Endothelial cell of umbilical vein (primary cell): ENCODE data around the gene CDC45. TPM values are rescaled to one million over a fixed set of nuclear protein-coding genes. Genes with fewer than 3 reads are reported as not detected.

Experiments
- BruUV-seq: library from RNA; stranded (reverse); fragments of 400-500 nt; replicated peaks from 2 replicates; lab custom pipeline; 2021; lab: Mats Ljungman, UMichigan
- CTCF ChIA-PET: fragments of 300-600, 350-600 bp; sonication (Branson Sonifier 250); formaldehyde crosslinking; loops from one replicate; lab custom pipeline; 2021; ENCODE audit warnings: antibody characterized with exemption, inconsistent platforms; lab: Charles Lee
- POLR2A ChIA-PET: fragments of 300-600, 350-600 bp; sonication (Branson Sonifier 250); formaldehyde crosslinking; loops from one replicate; lab custom pipeline; 2021; ENCODE audit warnings: antibody characterized with exemption, inconsistent platforms; lab: Charles Lee
- DNase-seq: peaks from one replicate; pipeline ENCODE4 v3.0.0-alpha.2; 2011; ENCODE audit warnings: low read depth, low spot score
- FAIRE-seq: peaks from 2 replicates; lab custom pipeline; 2011; peaks lifted over from hg19 to GRCh38; lab: Jason Lieb, UNC
- H2AFZ ChIP-seq: 2 replicates; pipeline ENCODE4 v1.6.0; 2012; ENCODE audit warnings: low read depth, low read length, control low read depth, inconsistent platforms
- H3K27ac ChIP-seq: 2 replicates; pipeline ENCODE4 v1.5.1; 2011; ENCODE audit warnings: low read depth, mild to moderate bottlenecking, control low read depth, low read length, moderate library complexity; ENCODE audit not compliant: insufficient read depth
- H3K27me3 ChIP-seq, 2 experiments: 2 replicates each; pipeline versions ENCODE4 v1.6.0 to v1.6.1; 2011; ENCODE audit warnings: low read length in 2 of 2, mixed read lengths in 1 of 2; ENCODE audit not compliant: control insufficient read depth in 2 of 2, insufficient read depth in 2 of 2
- H3K36me3 ChIP-seq, 2 experiments: 2 replicates in 1 of 2; 3 replicates in 1 of 2; pipeline ENCODE4 v1.5.1; 2011; ENCODE audit warnings: low read length in 2 of 2, mild to moderate bottlenecking in 1 of 2, moderate library complexity in 1 of 2; ENCODE audit not compliant: control insufficient read depth in 2 of 2, insufficient read depth in 2 of 2; ENCODE audit errors: extremely low read depth in 1 of 2
- H3K4me1 ChIP-seq: 3 replicates; pipeline ENCODE4 v1.5.1; 2011; ENCODE audit warnings: mild to moderate bottlenecking, low read length; ENCODE audit not compliant: control insufficient read depth, insufficient read depth; ENCODE audit errors: extremely low read depth
- H3K4me2 ChIP-seq: 2 replicates; pipeline ENCODE4 v1.6.1; 2011; ENCODE audit warnings: low read length, control low read depth, mixed read lengths; ENCODE audit not compliant: insufficient read depth
- H3K4me3 ChIP-seq, 3 experiments: fragments of 200-600 bp in 1 of 3; sonication (generic), shearing (Covaris generic) in 1 of 3; replicated peaks in 1 of 3; 2 replicates each; pipeline ENCODE4 v1.5.1; 2011 to 2016; ENCODE audit warnings: control low read depth in 3 of 3, low read length in 3 of 3, mild to moderate bottlenecking in 2 of 3, inconsistent platforms in 1 of 3, low read depth in 1 of 3, moderate library complexity in 1 of 3; ENCODE audit not compliant: insufficient read depth in 1 of 3
- H3K79me2 ChIP-seq: 2 replicates; pipeline ENCODE4 v1.6.0; 2012; ENCODE audit warnings: low read length, inconsistent platforms; ENCODE audit not compliant: control insufficient read depth, insufficient read depth
- H3K9ac ChIP-seq: replicated peaks from 2 replicates; pipeline ENCODE3; 2011; ENCODE audit warnings: low read length, control low read depth; ENCODE audit not compliant: insufficient read depth; ENCODE audit errors: extremely low read depth
- H3K9me1 ChIP-seq: replicated peaks from 3 replicates; pipeline ENCODE4 v1.6.0; 2011; ENCODE audit warnings: mild to moderate bottlenecking, low read length; ENCODE audit not compliant: control insufficient read depth, insufficient read depth; ENCODE audit errors: extremely low read depth
- H3K9me3 ChIP-seq: replicated peaks from 2 replicates; pipeline ENCODE4 v1.5.1; 2012; ENCODE audit warnings: low read length, inconsistent platforms; ENCODE audit not compliant: control insufficient read depth, insufficient read depth
- H4K20me1 ChIP-seq: replicated peaks from 2 replicates; pipeline ENCODE3; 2011; ENCODE audit warnings: mild to moderate bottlenecking, low read length; ENCODE audit not compliant: control insufficient read depth, insufficient read depth; ENCODE audit errors: extremely low read depth
- EZH2 ChIP-seq: IDR thresholded peaks from 2 replicates; pipeline ENCODE4 v1.6.1; 2012; ENCODE audit warnings: borderline replicate concordance, low read depth, mild to moderate bottlenecking, moderate library complexity, low read length, inconsistent platforms; ENCODE audit not compliant: severe bottlenecking
- FOS ChIP-seq: IDR thresholded peaks from 2 replicates; pipeline ENCODE4 v1.6.1; 2011; ENCODE audit warnings: mild to moderate bottlenecking, low read length, moderate library complexity, borderline replicate concordance; ENCODE audit not compliant: insufficient read depth
- GATA2 ChIP-seq: IDR thresholded peaks from 2 replicates; pipeline ENCODE4 v1.7.0; 2011; ENCODE audit warnings: low read depth, mild to moderate bottlenecking, moderate library complexity, mixed read lengths, low read length; ENCODE audit not compliant: insufficient read length, insufficient read depth
- JUN ChIP-seq: IDR thresholded peaks from 2 replicates; pipeline ENCODE4 v1.6.1; 2011; ENCODE audit warnings: borderline replicate concordance, low read depth; ENCODE audit not compliant: insufficient read length, insufficient read depth
- MYC ChIP-seq: IDR thresholded peaks from one replicate; pipeline ENCODE4 v1.6.1; 2011; ENCODE audit warnings: mild to moderate bottlenecking, low read depth, low read length
- POLR2A ChIP-seq: IDR thresholded peaks from 2 replicates; pipeline ENCODE4 v1.6.1; 2012; ENCODE audit warnings: low read depth, mild to moderate bottlenecking, control low read depth, low read length
- POLR2AphosphoS5 ChIP-seq: IDR thresholded peaks from 2 replicates; pipeline ENCODE4 v1.6.1; 2012; ENCODE audit warnings: low read depth, mild to moderate bottlenecking, control low read depth, low read length, moderate library complexity; ENCODE audit not compliant: insufficient read depth
- dilution Hi-C: fragments of 300-500 bp; cut with MboI; formaldehyde crosslinking; loops from one replicate; pipeline ENCODE4 v1.15.0; 2019; ENCODE audit warnings: low sequenced_read_pairs; ENCODE audit not compliant: extremely low pct_ligation_motif_present
- intact Hi-C: fragments of 100-400 bp; cut with micrococcal nuclease; formaldehyde crosslinking; loops from one replicate; pipeline ENCODE4 v1.10.0; 2022
- polyA plus RNA-seq, 4 experiments: library from polyadenylated mRNA; depleted of rRNA in 3 of 4; stranded (reverse) in 3 of 4; unstranded in 1 of 4; fragments of >200 nt; gene quantifications; 2 replicates each; pipeline versions ENCODE4 v1.2.1 to v1.2.3, GENCODE V29; 2011 to 2012; ENCODE audit warnings: missing spikeins in 1 of 4
- total RNA-seq: library from RNA; stranded (reverse); gene quantifications from 2 replicates; pipeline ENCODE4 v1.2.3, GENCODE V29; 2021
- TF ChIP-seq, protein P1 (sequence below): IDR thresholded peaks from 2 replicates; pipeline ENCODE4 v1.6.1; 2011; ENCODE audit not compliant: insufficient read depth, insufficient read length
- TF ChIP-seq, protein P2 (sequence below), 2 donors: IDR thresholded peaks; 1 replicate in 1 of 2; 2 replicates in 1 of 2; pipeline ENCODE4 v1.5.1; 2011; ENCODE audit warnings: low read length in 2 of 2, mild to moderate bottlenecking in 2 of 2, moderate library complexity in 2 of 2, control low read depth in 1 of 2, inconsistent platforms in 1 of 2, low read depth in 1 of 2; ENCODE audit not compliant: insufficient read depth in 1 of 2; ENCODE audit errors: extremely low read depth in 1 of 2

Gene CDC45
- total and polyA plus RNA-seq, 2 donors (not counting 3 experiments of a cell fraction or from before 2014, with no cell fraction given): 36.6 to 40.6 TPM

- no peaks in the 10 kb centered on the region for H3K9me1 ChIP-seq
- ChIA-PET POLR2A (no interaction called here), CTCF (interaction anchor here (1.3 kb wide), 1 partner anchor 17 kb away, joined by 3 read pairs; no protein-coding TSS in a partner anchor)
- FAIRE-seq: no peak
- no peak overlapping the region for H2AFZ ChIP-seq
- TF ChIP-seq GATA2: no peak
- TF ChIP-seq EZH2: no peak
- no peak for TF ChIP-seq JUN
- TF ChIP-seq, protein P1, sequence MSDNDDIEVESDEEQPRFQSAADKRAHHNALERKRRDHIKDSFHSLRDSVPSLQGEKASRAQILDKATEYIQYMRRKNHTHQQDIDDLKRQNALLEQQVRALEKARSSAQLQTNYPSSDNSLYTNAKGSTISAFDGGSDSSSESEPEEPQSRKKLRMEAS: no peak
- TF ChIP-seq FOS: no peak
- no peak for TF ChIP-seq POLR2A
- TF ChIP-seq MYC: no peak
- no peak for TF ChIP-seq POLR2AphosphoS5
- TF ChIP-seq, protein P2, sequence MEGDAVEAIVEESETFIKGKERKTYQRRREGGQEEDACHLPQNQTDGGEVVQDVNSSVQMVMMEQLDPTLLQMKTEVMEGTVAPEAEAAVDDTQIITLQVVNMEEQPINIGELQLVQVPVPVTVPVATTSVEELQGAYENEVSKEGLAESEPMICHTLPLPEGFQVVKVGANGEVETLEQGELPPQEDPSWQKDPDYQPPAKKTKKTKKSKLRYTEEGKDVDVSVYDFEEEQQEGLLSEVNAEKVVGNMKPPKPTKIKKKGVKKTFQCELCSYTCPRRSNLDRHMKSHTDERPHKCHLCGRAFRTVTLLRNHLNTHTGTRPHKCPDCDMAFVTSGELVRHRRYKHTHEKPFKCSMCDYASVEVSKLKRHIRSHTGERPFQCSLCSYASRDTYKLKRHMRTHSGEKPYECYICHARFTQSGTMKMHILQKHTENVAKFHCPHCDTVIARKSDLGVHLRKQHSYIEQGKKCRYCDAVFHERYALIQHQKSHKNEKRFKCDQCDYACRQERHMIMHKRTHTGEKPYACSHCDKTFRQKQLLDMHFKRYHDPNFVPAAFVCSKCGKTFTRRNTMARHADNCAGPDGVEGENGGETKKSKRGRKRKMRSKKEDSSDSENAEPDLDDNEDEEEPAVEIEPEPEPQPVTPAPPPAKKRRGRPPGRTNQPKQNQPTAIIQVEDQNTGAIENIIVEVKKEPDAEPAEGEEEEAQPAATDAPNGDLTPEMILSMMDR (IDR thresholded peaks at IDR 0.05; ENCODE audit: extremely low read depth in 1 of 2, insufficient read depth in 1 of 2, low read depth in 1 of 2, low read length in 2 of 2): no peak
- no TSS peak for BruUV-seq
- H3K27ac ChIP-seq: no peak overlapping the region
- H3K4me1 ChIP-seq: no peaks in the 10 kb centered on the region
- no peak overlapping the region for H3K9ac ChIP-seq
- H3K9me3 ChIP-seq: no peaks in the 10 kb centered on the region
- dilution Hi-C loops (no loop called here), intact Hi-C loops (no loop called here)
- H3K79me2 ChIP-seq: no peaks in the 10 kb centered on the region
- no peaks in the 10 kb centered on the region for H4K20me1 ChIP-seq
- H3K36me3 ChIP-seq: no peaks in the 10 kb centered on the region
- no peak overlapping the region for H3K4me3 ChIP-seq
- no peaks in the 10 kb centered on the region for H3K27me3 ChIP-seq
- DNase-seq: no peak
- H3K4me2 ChIP-seq: no peak overlapping the region
Observed at GRCh38 chr22:19549428-19549827, 69.7 kb downstream of the CDC45 start.
